OCI-LY3 (cell line): Measurements from ENCODE around the gene EVX2.

ENCODE experiments used
- H2AFZ ChIP-seq: fragments of 200-600, 300-600 bp; shearing (Covaris generic); 2 replicates; pipeline ENCODE4 v1.6.0; 2014; ENCODE audit warnings: antibody characterized with exemption, low read depth, low read length
- H3K27ac ChIP-seq: fragments of 200-600, 300-600 bp; sonication (generic); 2 replicates; pipeline ENCODE4 v1.5.1; 2014; ENCODE audit warnings: mild to moderate bottlenecking, low read length, moderate library complexity, mixed read lengths
- H3K27me3 ChIP-seq: fragments of 200-600, 300-600 bp; sonication (generic); 2 replicates; pipeline ENCODE4 v1.6.1; 2014; ENCODE audit warnings: low read depth, low read length, mixed read lengths
- H3K36me3 ChIP-seq: fragments of 200-600, 300-600 bp; sonication (generic); replicated peaks from 2 replicates; pipeline ENCODE3; 2014; ENCODE audit warnings: low read depth, low read length, mixed read lengths
- H3K4me1 ChIP-seq: fragments of 300-600, 200-600 bp; sonication (generic); 2 replicates; pipeline ENCODE4 v1.6.1; 2014; ENCODE audit warnings: low read length, mixed read lengths
- H3K4me2 ChIP-seq: fragments of 200-600, 300-600 bp; sonication (generic); 2 replicates; pipeline ENCODE4 v1.6.1; 2014; ENCODE audit warnings: low read length, mixed read lengths
- H3K4me3 ChIP-seq: fragments of 300-600, 200-600 bp; sonication (generic); 2 replicates; pipeline ENCODE4 v1.5.1; 2014; ENCODE audit warnings: antibody characterized with exemption, mild to moderate bottlenecking, low read length, moderate library complexity
- H3K79me2 ChIP-seq: fragments of 300-600, 200-600 bp; shearing (Covaris generic); 2 replicates; pipeline ENCODE4 v1.6.1; 2014; ENCODE audit warnings: mild to moderate bottlenecking, low read length, mixed read lengths
- H3K9ac ChIP-seq: fragments of 300-600, 200-600 bp; shearing (Covaris generic); 2 replicates; pipeline ENCODE4 v1.6.0; 2014; ENCODE audit warnings: mild to moderate bottlenecking, low read length, moderate library complexity
- H3K9me3 ChIP-seq: fragments of 200-600, 300-600 bp; shearing (Covaris generic); 2 replicates; pipeline ENCODE4 v1.6.1; 2014; ENCODE audit warnings: low read length, mixed read lengths; ENCODE audit not compliant: insufficient read depth
- H4K20me1 ChIP-seq: fragments of 200-600, 300-600 bp; sonication (generic); 2 replicates; pipeline ENCODE4 v1.6.1; 2016; ENCODE audit warnings: low read length, mixed read lengths; ENCODE audit not compliant: insufficient read depth
- CTCF ChIP-seq: fragments of 200-600, 300-600 bp; sonication (generic); IDR thresholded peaks from 2 replicates; pipeline ENCODE4 v1.5.1; 2014; ENCODE audit warnings: antibody characterized with exemption, low read length, low read depth
- EZH2phosphoT487 ChIP-seq: fragments of 200-600 bp; shearing (Covaris generic); IDR thresholded peaks from 2 replicates; pipeline ENCODE4 v1.6.1; 2018; ENCODE audit warnings: antibody characterized with exemption, mixed run types, low read depth

EVX2 gene

GRCh38 chr2:176123411-176124109 is 39.8 kb upstream of the EVX2 start:
- H3K4me2 ChIP-seq = no peak overlapping the region
- H3K27ac ChIP-seq = no peak overlapping the region
- H2AFZ ChIP-seq = no peak overlapping the region
- H3K36me3 ChIP-seq = no peaks in the 10 kb centered on the region
- no peak overlapping the region for H3K4me3 ChIP-seq
- no peaks in the 10 kb centered on the region for H4K20me1 ChIP-seq
- H3K4me1 ChIP-seq = no peaks in the 10 kb centered on the region
- H3K9ac ChIP-seq = no peak overlapping the region
- no peaks in the 10 kb centered on the region for H3K27me3 ChIP-seq
- no peaks in the 10 kb centered on the region for H3K9me3 ChIP-seq
- TF ChIP-seq CTCF (no peak), EZH2phosphoT487 (no peak)
- H3K79me2 ChIP-seq = no peaks in the 10 kb centered on the region

- Histone ChIP-seq H3K4me1 (no peaks in the 10 kb centered on the region), H3K9ac (no peak within 1 kb of the TSS), H2AFZ (no peak within 1 kb of the TSS), H4K20me1 (no peaks in the 10 kb centered on the region), H3K79me2 (no peaks in the 10 kb centered on the region), H3K4me3 (no peak within 1 kb of the TSS), H3K4me2 (no peak within 1 kb of the TSS), H3K27ac (no peak within 1 kb of the TSS), H3K36me3 (no peaks in the 10 kb centered on the region), H3K27me3 (no peaks in the 10 kb centered on the region), H3K9me3 (no peaks in the 10 kb centered on the region)
- TF ChIP-seq EZH2phosphoT487 = no peak
- TF ChIP-seq CTCF = no peak
Measured at GRCh38 chr2:176122683-176123410, 39.1 kb upstream of the EVX2 start, which contains the start of gene HOXD9. Gene HOXD9 (plus strand): TSS chr2:176122719. CDS start chr2:176122769, 50 bp downstream.

- Histone ChIP-seq H3K36me3 (no peaks in the 10 kb centered on the region), H3K4me1 (no peaks in the 10 kb centered on the region), H4K20me1 (no peaks in the 10 kb centered on the region), H3K9me3 (no peaks in the 10 kb centered on the region), H2AFZ (no peak overlapping the region), H3K9ac (no peak overlapping the region), H3K4me3 (no peak overlapping the region), H3K27me3 (no peaks in the 10 kb centered on the region), H3K27ac (no peak overlapping the region), H3K79me2 (no peaks in the 10 kb centered on the region), H3K4me2 (no peak overlapping the region)
- TF ChIP-seq CTCF = no peak
- no peak for TF ChIP-seq EZH2phosphoT487
Measured at GRCh38 chr2:176122052-176122682, 38.4 kb upstream of the EVX2 start.
